AG09319 (cell line): ENCODE measurements around the gene RXFP1.

Experiments
- DNase-seq: peaks from one replicate; pipeline ENCODE4 v3.0.0-alpha.2; 2010; ENCODE audit warnings: low read depth; ENCODE audit errors: extremely low read depth
- TF ChIP-seq, protein P1 (sequence below): IDR thresholded peaks from 2 replicates; pipeline ENCODE4 v1.5.1; 2011; ENCODE audit warnings: low read depth, mild to moderate bottlenecking, inconsistent platforms, low read length, moderate library complexity

RXFP1 gene

GRCh38 chr4:158513256-158513655 is 8.4 kb upstream of the RXFP1 start:
- no peak for DNase-seq
- TF ChIP-seq, protein P1, sequence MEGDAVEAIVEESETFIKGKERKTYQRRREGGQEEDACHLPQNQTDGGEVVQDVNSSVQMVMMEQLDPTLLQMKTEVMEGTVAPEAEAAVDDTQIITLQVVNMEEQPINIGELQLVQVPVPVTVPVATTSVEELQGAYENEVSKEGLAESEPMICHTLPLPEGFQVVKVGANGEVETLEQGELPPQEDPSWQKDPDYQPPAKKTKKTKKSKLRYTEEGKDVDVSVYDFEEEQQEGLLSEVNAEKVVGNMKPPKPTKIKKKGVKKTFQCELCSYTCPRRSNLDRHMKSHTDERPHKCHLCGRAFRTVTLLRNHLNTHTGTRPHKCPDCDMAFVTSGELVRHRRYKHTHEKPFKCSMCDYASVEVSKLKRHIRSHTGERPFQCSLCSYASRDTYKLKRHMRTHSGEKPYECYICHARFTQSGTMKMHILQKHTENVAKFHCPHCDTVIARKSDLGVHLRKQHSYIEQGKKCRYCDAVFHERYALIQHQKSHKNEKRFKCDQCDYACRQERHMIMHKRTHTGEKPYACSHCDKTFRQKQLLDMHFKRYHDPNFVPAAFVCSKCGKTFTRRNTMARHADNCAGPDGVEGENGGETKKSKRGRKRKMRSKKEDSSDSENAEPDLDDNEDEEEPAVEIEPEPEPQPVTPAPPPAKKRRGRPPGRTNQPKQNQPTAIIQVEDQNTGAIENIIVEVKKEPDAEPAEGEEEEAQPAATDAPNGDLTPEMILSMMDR, result no peak

- no peak for DNase-seq
- TF ChIP-seq, protein P1, result no peak
These were observed 2.5 kb upstream of the RXFP1 start for GRCh38 chr4:158519226-158519625.

GRCh38 chr4:158523990-158524535 is 2.4 kb downstream of the RXFP1 start:
- no peak for DNase-seq
- TF ChIP-seq, protein P1, result no peak

GRCh38 chr4:158527516-158527915 is 5.8 kb downstream of the RXFP1 start:
- TF ChIP-seq, protein P1, result no peak
- DNase-seq, result no peak

GRCh38 chr4:158529505-158529904 is 7.8 kb downstream of the RXFP1 start:
- DNase-seq, result no peak
- TF ChIP-seq, protein P1, result no peak

DNA sequence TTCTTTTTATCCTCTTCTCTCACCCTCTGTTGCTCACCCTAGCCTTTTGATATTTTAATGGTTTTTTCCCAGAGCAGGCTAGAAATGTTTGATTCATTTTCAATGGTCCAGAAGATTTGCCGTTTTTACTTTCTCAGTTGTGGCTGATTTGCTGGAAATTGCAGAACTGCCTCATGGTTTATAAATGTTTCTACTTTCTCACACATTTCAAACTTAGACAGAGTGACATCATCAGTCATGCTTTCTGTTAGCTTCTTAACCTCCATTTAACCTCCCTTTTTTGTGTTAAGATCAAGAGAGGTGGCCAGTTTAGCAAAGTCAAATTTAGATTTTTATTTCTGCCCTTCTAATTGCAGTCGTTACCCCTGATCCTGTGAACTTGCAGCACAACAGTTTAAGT is 8.7 kb downstream of the RXFP1 start:
- DNase-seq, result peak; percentile 14
- TF ChIP-seq, protein P1, result no peak

GRCh38 chr4:158530898-158531297 is 9.2 kb downstream of the RXFP1 start:
- TF ChIP-seq, protein P1, result no peak
- no peak for DNase-seq
